Jurkat, Clone E6-1 (cell line): ENCODE measurements around the gene ACAD10.

Experiments
- DNase-seq: peaks from one replicate; pipeline ENCODE4 v3.0.0-alpha.2; 2011; ENCODE audit warnings: low read depth, low spot score
- H3K4me3 ChIP-seq: 2 replicates; pipeline ENCODE4 v1.5.1; 2011; ENCODE audit warnings: mild to moderate bottlenecking, low read length, control low read depth, moderate library complexity

Gene ACAD10

GRCh38 chr12:111767362-111768158, 81.7 kb downstream of the ACAD10 start:
- no peak for DNase-seq
- H3K4me3 ChIP-seq: no peak overlapping the region

- no peak overlapping the region for H3K4me3 ChIP-seq
- no peak for DNase-seq
Observed at GRCh38 chr12:111768159-111768895, 82.5 kb downstream of the ACAD10 start.

- no peak overlapping the region for H3K4me3 ChIP-seq
- no peak for DNase-seq
Observed at GRCh38 chr12:111769599-111769998, 83.7 kb downstream of the ACAD10 start.

- DNase-seq: no peak
- H3K4me3 ChIP-seq: no peak overlapping the region
Observed at GRCh38 chr12:111773801-111774551, 88.1 kb downstream of the ACAD10 start.

- no peak overlapping the region for H3K4me3 ChIP-seq
- DNase-seq: no peak
Observed at GRCh38 chr12:111775205-111776193, 89.6 kb downstream of the ACAD10 start.

GRCh38 chr12:111776836-111777344, 91.0 kb downstream of the ACAD10 start:
- no peak overlapping the region for H3K4me3 ChIP-seq
- no peak for DNase-seq

GRCh38 chr12:111777345-111778045, 91.6 kb downstream of the ACAD10 start:
- no peak for DNase-seq
- H3K4me3 ChIP-seq: no peak overlapping the region

GRCh38 chr12:111780166-111780565, 94.3 kb downstream of the ACAD10 start:
- DNase-seq: no peak
- H3K4me3 ChIP-seq: no peak overlapping the region

GRCh38 chr12:111780615-111781014, 94.8 kb downstream of the ACAD10 start:
- DNase-seq: no peak
- no peak overlapping the region for H3K4me3 ChIP-seq

- H3K4me3 ChIP-seq: no peak overlapping the region
- DNase-seq: no peak
Observed at GRCh38 chr12:111781085-111781658, 95.3 kb downstream of the ACAD10 start.

- H3K4me3 ChIP-seq: no peak overlapping the region
- no peak for DNase-seq
Observed at GRCh38 chr12:111783046-111783445, 97.2 kb downstream of the ACAD10 start.

- H3K4me3 ChIP-seq: no peak overlapping the region
- no peak for DNase-seq
Observed at GRCh38 chr12:111784953-111785352, 99.1 kb downstream of the ACAD10 start.

- no peak for DNase-seq
- no peak overlapping the region for H3K4me3 ChIP-seq
Observed at GRCh38 chr12:111785651-111786050, 99.8 kb downstream of the ACAD10 start.

- no peak overlapping the region for H3K4me3 ChIP-seq
- no peak for DNase-seq
Observed at GRCh38 chr12:111788178-111788654, 102.4 kb downstream of the ACAD10 start.

- H3K4me3 ChIP-seq: no peak overlapping the region
- no peak for DNase-seq
Observed at GRCh38 chr12:111789779-111790178, 103.9 kb downstream of the ACAD10 start.

GRCh38 chr12:111791507-111791906, 105.7 kb downstream of the ACAD10 start:
- H3K4me3 ChIP-seq: no peak overlapping the region
- no peak for DNase-seq

- no peak overlapping the region for H3K4me3 ChIP-seq
- no peak for DNase-seq
Observed at GRCh38 chr12:111792155-111792855, 106.5 kb downstream of the ACAD10 start.
